ENCODE results near the gene PAFAH2.

- TF ChIP-seq CTCF (IDR thresholded peaks at IDR 0.05; ENCODE audit: insufficient read depth, low read length) (no peak), POLR2AphosphoS5 (IDR thresholded peaks at IDR 0.05; ENCODE audit: low read depth) (no peak)
Measured at GRCh38 chr1:25958465-25958864, 39.4 kb downstream of the PAFAH2 start.

All from HL-60 (cell line).